NOMO-1 treated with dmso at 0.1 percent for 144 hours (cell line): ENCODE measurements around the gene PHAF1.
"Not testable (repeated sequence)": the region's sequence is repeated elsewhere in the genome, so short reads cannot be mapped to it uniquely, and the experiment has no call there.

Experiments used
- DNase-seq: peaks from one replicate; lab custom pipeline; 2025; ENCODE audit not compliant: unreplicated experiment; lab: John Stamatoyannopoulos, UW

PHAF1 gene

GRCh38 chr16:67104845-67105244 lies 4.9 kb upstream of the PHAF1 start:
- DNase-seq: no peak

GRCh38 chr16:67105246-67105645 lies 4.5 kb upstream of the PHAF1 start:
- peak; percentile 26 for DNase-seq

DNA sequence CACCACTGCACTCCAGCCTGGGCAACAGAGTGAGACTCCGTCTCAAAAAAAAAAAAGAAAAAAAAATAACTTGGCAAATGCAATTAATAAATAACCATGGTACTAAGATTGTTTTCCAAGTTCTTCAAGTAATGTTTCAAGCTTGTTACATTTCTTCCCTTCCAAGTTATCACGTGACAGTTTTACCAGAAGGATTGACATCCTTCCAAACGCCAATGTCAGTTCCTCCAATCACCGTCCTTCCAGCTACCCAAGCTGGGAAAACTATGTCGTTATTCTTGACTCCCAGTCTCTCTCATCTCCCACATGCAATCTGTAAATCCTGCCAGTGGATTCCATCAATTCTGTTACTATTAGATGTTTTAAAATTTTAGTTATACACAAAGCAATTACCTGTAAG lies 3.9 kb upstream of the PHAF1 start:
- DNase-seq: no peak

DNA sequence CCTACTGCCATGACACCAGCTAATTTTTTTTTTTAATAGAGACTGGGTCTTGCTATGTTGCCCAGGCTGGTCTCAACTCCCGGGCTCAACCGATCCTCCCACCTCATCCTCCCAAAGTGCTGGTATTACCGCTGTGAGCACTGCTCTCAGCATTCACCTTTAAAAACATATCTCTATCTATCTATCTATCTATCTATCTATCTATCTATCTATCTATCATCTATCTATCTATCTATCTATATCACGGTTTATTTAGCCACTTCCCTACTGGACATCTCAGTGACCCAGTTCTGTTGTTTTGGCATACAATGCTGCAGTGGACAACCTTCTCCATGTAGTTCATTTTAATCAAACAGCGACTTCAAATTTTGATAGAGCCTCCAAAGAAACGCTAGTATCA lies 1.3 kb upstream of the PHAF1 start:
- no peak for DNase-seq

- DNase-seq: no peak
These were observed 772 bp upstream of the PHAF1 start for GRCh38 chr16:67108931-67109406.

GRCh38 chr16:67111951-67112444 lies 2.3 kb downstream of the PHAF1 start:
- no peak for DNase-seq

- no peak for DNase-seq
These were observed 3.1 kb downstream of the PHAF1 start for GRCh38 chr16:67112591-67113399.

GRCh38 chr16:67114793-67115192 lies 5.1 kb downstream of the PHAF1 start:
- DNase-seq: no peak

- DNase-seq: no peak
These were observed 5.9 kb downstream of the PHAF1 start for GRCh38 chr16:67115639-67116038.

GRCh38 chr16:67116388-67117311 lies 6.9 kb downstream of the PHAF1 start:
- DNase-seq: no peak

DNA sequence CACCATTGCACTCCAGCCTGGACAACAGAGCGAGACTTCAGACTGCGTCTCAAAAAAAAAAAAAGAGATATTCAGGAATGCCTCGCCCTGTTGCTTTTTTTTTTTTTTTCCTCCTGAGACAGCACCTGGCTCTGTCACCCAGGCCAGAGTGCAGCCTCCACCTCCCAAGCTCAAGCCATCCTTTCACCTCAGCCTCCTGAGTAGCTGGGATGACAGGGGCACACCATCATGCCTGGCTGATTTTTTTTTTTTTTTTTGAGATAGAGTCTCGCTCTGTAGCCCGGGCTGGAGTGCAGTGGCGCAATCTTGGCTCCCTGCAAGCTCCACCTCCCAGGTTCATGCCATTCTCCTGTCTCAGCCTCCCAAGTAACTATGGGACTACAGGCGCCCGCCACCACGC lies 8.0 kb downstream of the PHAF1 start:
- no peak for DNase-seq

- no peak for DNase-seq
These were observed 10.3 kb downstream of the PHAF1 start for GRCh38 chr16:67120025-67120424.

DNA sequence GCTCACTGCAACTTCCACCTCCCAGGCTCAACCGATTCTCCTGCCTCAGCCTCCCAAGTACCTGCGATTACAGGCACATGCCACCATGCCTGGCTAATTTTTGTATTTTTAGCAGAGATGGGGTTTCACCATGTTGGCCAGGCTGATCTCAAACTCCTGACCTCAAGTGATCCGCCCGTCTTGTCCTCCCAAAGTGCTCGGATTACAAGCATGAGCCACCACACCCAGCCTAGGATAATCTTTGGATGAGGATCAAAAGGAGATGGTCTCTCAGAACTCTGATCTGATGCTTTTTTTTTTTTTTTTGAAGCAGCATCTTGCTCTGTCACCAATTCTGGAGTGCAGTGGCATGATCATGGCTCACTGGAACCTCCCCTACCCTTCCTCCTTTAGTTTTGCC lies 13.1 kb downstream of the PHAF1 start:
- not testable (repeated sequence) for DNase-seq

GRCh38 chr16:67128417-67128816 lies 18.7 kb downstream of the PHAF1 start:
- DNase-seq: no peak

- no peak for DNase-seq
These were observed 19.1 kb downstream of the PHAF1 start for GRCh38 chr16:67128887-67129286.

DNA sequence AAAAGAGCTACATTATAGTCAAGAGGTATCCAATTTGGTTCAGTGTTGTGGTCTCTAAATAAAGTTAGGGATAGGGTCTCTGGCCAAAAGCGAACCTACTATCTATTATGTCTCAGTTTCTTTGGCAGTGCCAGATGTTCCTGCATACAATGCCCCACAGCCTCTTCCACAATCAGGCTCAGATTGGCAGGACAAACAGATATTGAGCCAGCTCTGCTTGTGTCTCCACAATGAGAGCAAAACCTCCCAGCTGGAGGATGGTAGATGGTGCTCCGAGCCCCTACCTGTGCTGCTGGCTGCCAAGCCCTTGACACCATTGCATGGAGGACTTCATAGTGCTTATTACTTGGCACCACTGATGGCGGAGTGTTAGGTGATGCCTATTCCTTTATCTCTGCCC lies 19.7 kb downstream of the PHAF1 start:
- no peak for DNase-seq

DNA sequence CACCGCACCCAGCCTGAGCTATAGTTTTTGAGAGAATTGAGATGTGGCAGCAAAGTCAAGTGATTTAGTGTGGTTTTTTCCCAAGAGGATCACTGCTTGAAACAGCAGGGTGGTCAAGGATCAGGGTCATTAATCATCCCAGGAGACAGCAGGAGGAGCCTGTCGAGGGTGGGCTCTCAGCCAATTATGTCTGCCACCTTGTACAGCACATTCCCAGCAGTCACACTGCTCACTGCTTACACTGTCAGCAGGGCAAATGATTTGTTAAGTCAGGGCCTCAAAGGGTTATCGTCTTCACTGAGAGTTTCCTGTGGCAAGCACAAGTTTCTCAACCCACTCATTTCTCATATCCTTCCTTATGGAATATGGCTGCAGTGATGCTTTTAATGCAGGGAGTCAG lies 27.9 kb downstream of the PHAF1 start:
- DNase-seq: no peak

DNA sequence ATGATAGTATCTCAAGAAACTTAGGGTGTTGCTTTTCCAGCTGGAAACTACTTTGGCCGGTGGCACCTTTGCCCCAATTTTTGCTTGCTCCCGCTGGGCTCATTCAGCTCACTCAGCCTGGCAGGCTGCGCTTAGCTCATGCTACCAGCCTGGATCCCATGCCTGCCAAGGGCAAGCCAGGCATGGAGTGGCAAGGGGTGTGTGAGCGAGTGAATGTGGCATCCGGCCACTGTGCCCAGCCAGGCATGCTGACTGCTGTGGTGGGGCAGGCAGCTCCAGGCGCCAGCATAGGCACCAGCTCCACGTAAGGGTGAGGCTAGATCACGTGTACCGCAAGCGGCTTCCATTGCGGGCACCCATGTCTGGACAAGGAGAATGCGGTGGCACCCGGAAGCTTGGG lies 31.6 kb downstream of the PHAF1 start:
- no peak for DNase-seq

DNA sequence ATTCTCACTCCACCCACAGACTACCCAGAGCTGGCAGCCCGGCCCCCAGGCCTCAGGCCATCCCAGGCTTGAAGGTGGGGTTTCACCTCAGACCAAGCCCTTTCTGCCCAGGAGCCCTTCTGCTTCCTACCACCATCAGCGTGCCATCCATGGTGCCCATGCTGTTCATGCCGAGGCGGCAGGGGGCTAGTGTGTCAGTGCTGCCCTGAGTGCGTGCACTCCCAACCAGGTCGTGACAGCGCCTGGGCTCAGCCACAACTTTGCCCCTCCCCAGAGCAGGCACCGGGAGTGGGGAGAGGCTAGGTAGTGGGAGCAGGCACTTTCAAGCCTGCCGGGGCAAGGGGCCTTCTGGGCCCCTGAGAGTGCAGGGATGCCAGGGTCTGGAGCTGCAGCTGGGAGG lies 32.6 kb downstream of the PHAF1 start:
- no peak for DNase-seq

- no peak for DNase-seq
These were observed 35.2 kb downstream of the PHAF1 start for GRCh38 chr16:67144943-67145342.

DNA sequence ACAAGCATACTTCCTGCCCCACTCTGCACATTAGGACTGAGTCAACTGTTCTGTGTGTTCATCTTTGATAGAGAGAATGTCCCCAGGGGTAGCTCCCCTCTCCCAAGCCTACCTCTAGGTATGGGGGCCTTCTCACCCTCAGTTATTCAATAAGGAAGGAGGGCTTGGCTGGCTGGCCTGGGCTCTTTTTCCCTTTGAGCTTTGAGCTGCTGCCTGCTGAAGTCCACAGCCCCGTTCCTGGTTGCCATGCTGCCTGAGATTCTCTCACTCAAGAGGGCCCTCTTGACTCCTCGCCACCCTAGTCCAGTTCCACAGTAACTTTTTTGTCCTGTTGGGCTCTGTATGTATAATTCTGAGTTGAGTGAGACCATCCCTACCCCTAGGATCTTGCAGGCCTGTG lies 36.0 kb downstream of the PHAF1 start:
- DNase-seq: no peak
